Measurements from ENCODE around the gene NCBP1. TPM values are rescaled to one million over a fixed set of nuclear protein-coding genes. Genes with fewer than 3 reads are reported as not detected.
A peak's percentile ranks its signal among the peaks of the same experiment; 100 is the strongest.

Gene NCBP1
- total and polyA plus RNA-seq, 10 donors, result 6.5 to 30.6 (median 23.1) TPM

DNA sequence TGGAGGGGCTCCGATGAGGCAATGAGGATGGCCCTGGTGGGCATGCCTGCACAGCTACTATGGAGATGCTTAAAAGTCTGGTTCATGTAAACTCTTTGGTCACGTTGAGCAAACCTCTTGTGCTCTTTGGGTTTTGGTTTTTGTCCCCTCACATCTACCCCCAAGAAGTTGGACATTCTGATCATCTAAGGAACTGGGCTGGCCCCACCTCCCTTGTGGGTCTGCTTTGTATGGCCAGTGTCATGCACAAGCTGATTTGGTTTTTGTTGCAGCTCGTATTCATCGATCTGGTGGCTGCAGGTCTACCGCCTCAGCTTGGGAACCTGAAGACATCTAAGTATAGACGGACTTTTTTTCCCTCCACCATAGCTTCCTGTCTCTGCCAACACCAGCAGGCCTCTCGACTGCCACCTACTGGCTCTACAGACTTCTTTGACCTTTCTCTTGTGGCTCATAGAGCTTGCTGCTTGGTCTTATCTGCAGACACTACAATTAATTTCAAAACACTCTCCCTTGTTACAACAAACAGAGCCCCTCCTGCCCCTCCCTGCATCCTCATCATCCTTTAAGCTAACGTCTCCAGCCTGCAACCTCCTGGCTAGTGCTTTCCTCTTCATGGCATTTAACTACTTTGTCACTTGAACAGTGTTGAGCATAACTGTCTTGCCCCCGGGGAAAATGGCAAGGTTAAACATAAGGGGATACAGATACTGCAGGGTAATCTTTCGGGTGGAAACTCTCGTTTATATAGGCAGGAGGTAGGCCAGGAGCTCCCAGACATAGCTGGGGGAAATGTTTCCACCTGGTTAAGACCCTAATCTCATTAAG lies 34.9 kb upstream of the NCBP1 start:
- intact Hi-C loops (cut with DNase I; ENCODE audit: low total_unique reads), result loop anchor here (5.0 kb wide), 1 partner anchor 131 kb away; no protein-coding TSS in a partner anchor
- TF ChIP-seq POLR2A (IDR thresholded peaks at IDR 0.05), result no peak
- TF ChIP-seq, protein P1, sequence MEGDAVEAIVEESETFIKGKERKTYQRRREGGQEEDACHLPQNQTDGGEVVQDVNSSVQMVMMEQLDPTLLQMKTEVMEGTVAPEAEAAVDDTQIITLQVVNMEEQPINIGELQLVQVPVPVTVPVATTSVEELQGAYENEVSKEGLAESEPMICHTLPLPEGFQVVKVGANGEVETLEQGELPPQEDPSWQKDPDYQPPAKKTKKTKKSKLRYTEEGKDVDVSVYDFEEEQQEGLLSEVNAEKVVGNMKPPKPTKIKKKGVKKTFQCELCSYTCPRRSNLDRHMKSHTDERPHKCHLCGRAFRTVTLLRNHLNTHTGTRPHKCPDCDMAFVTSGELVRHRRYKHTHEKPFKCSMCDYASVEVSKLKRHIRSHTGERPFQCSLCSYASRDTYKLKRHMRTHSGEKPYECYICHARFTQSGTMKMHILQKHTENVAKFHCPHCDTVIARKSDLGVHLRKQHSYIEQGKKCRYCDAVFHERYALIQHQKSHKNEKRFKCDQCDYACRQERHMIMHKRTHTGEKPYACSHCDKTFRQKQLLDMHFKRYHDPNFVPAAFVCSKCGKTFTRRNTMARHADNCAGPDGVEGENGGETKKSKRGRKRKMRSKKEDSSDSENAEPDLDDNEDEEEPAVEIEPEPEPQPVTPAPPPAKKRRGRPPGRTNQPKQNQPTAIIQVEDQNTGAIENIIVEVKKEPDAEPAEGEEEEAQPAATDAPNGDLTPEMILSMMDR (IDR thresholded peaks at IDR 0.05 in 8 of 11, conservative IDR thresholded peaks at IDR 0.05 in 3 of 11), result peak; percentile 39 to 83 (median 73)

DNA sequence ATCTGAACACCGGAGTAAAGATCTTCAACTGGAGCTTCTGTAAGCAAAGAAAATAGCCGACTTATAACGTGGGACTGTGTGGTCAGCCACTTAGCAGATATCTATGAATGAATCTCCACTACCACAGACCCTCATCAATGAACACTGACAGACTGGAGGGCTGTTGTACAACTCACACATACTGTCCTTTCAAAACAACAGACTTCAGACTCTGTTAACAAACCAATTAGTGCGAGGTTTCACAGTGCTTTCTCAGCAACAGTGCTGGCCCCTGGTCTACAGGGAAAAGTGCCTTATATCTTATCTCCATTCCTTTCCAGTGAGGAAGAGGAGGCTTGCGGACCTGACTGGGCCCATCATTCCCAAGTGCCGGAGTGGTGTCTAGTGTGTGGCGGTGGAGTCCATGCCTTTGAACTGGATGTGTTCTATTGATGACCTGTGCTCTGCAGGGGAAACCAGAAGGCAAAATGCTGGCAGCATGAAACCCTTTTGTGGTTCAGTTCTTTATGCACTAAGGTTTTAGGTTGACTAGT lies 34.2 kb upstream of the NCBP1 start:
- H3K4me3 ChIP-seq, result no peak overlapping the region
- TF ChIP-seq POLR2AphosphoS5 (IDR thresholded peaks at IDR 0.05) (no peak), POLR2A (IDR thresholded peaks at IDR 0.05) (no peak)
- TF ChIP-seq, protein P1 (IDR thresholded peaks at IDR 0.05 in 8 of 11, conservative IDR thresholded peaks at IDR 0.05 in 3 of 11), result no peak
- intact Hi-C loops (cut with DNase I; ENCODE audit: low total_unique reads), result loop anchor here (5.0 kb wide), 1 partner anchor 132 kb away; no protein-coding TSS in a partner anchor
- H3K27me3 ChIP-seq (replicated peaks in 1 of 7), result no peaks in the 10 kb centered on the region
- no peaks in the 10 kb centered on the region for H3K9me3 ChIP-seq
- no peak overlapping the region for H3K27ac ChIP-seq
- H3K36me3 ChIP-seq, result peaks cover 3 to 52% (median 39%) of the 10 kb centered on the region in 6 donors
- peaks cover 0 to 9% (median 6%) of the 10 kb centered on the region in 6 donors for H3K4me1 ChIP-seq
- DNase-seq, result no peak
- 77 to 87% (median 85%) methylated on average over 7 of the region's 7 CpGs for WGBS, 5 donors

More for the DNA sequence above, 34.9 kb upstream of the NCBP1 start:
- peak; percentile 85 for DNase-seq
- WGBS, 5 donors, result 26 to 34% (median 26%) methylated on average over 11 of the region's 11 CpGs
- H3K4me3 ChIP-seq, result peak overlapping the region in 1 of 8 donors; percentile 23
- no peaks in the 10 kb centered on the region for H3K27me3 ChIP-seq (replicated peaks in 1 of 7)
- no peak overlapping the region for H3K27ac ChIP-seq
- peaks cover 0 to 9% (median 6%) of the 10 kb centered on the region in 6 donors for H3K4me1 ChIP-seq
- H3K9me3 ChIP-seq, result no peaks in the 10 kb centered on the region
- peaks cover 3 to 45% (median 34%) of the 10 kb centered on the region in 6 donors for H3K36me3 ChIP-seq

DNA sequence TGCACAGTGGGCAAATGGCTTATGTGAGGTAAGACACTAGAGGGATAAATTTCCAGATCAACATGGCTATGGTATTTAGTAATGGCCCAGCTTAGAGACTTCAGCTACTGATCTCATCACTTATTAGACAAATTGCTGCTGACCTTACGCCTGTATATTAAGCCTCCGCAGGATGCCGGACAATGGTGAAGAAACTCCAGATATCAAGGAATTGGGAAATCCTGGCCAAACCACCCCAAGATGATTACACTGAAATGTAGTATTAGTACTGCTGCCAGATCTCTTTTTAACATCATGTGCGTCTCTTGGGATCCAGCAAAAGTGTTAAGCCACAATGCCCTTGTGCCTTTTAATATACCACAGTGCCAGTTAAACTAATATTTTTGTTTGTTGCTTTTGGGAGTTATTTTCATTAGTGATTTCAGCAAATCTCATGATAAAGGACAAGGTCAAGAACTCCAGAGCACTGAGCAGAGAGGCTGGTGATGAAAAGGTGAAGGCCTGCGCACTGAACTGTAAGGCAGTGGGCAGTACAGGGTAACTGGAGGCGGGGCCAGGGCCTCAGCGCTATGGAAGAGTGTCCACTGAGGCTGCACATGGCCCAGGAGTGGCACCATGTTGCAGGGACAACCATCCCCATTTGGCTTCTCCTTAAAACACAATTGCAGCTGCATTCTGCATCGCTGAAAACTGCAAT lies 32.9 kb upstream of the NCBP1 start:
- intact Hi-C loops (cut with DNase I; ENCODE audit: low total_unique reads), result no loop called here
- no peak overlapping the region for H3K4me3 ChIP-seq

More for the DNA sequence above, 32.9 kb upstream of the NCBP1 start:
- WGBS, 5 donors, result 93 to 98% (median 94%) methylated on average over 8 of the region's 8 CpGs
- Histone ChIP-seq H3K4me1 (peaks cover 0 to 9% (median 6%) of the 10 kb centered on the region in 6 donors), H3K27ac (no peak overlapping the region), H3K36me3 (peaks cover 3 to 65% (median 51%) of the 10 kb centered on the region in 6 donors), H3K9me3 (no peaks in the 10 kb centered on the region), H3K27me3 (replicated peaks in 1 of 7) (no peaks in the 10 kb centered on the region)
- DNase-seq, result no peak
- TF ChIP-seq, protein P1 (IDR thresholded peaks at IDR 0.05 in 8 of 11, conservative IDR thresholded peaks at IDR 0.05 in 3 of 11), result peak in 1 of 11 experiments; percentile 3
- no peak for TF ChIP-seq POLR2AphosphoS5 (IDR thresholded peaks at IDR 0.05)
